ENCODE measurements around the gene B4GALT2. TPM values are rescaled to one million over a fixed set of nuclear protein-coding genes. Genes with fewer than 3 reads are reported as not detected.

Gene B4GALT2
- total and polyA plus RNA-seq, 9 of the 15 experiments (the other 6 are each of a cell fraction or from before 2014, with no cell fraction given): 1.3 to 86.8 (median 43.8) TPM

- TF ChIP-seq NFIC (IDR thresholded peaks at IDR 0.05) (peak; percentile 6; the same call in 1 of the 2 replicates), CCAR2 (IDR thresholded peaks at IDR 0.05; ENCODE audit: low read depth, low read length) (no peak), ZFP30 (CRISPR knock-in tag; IDR thresholded peaks at IDR 0.05; ENCODE audit: borderline replicate concordance) (no peak), MCM5 (IDR thresholded peaks at IDR 0.05; ENCODE audit: low read depth) (no peak), RBFOX2 (IDR thresholded peaks at IDR 0.05; ENCODE audit: low read depth, low read length) (peak; percentile 96), UBTF (IDR thresholded peaks at IDR 0.05; ENCODE audit: borderline replicate concordance in 1 of 2, low read depth in 2 of 2, low read length in 2 of 2) (peak in 1 of 2 experiments; percentile 23; a peak in 1 of 4 replicates), XRCC3 (IDR thresholded peaks at IDR 0.05) (no peak), CLOCK (CRISPR knock-in tag; IDR thresholded peaks at IDR 0.05; ENCODE audit: borderline replicate concordance) (peak; percentile 87; the same call in 1 of the 2 replicates), RHOXF2B (CRISPR knock-in tag; conservative IDR thresholded peaks at IDR 0.05) (no peak), RBBP5 (IDR thresholded peaks at IDR 0.05; ENCODE audit: borderline replicate concordance, insufficient read depth, low read length, poor library complexity, severe bottlenecking) (peak; percentile 74), ZNF146 (CRISPR knock-in tag; IDR thresholded peaks at IDR 0.05; ENCODE audit: unreplicated experiment) (no peak), MNT (conservative IDR thresholded peaks at IDR 0.05) (peak; percentile 97 to 99), FOXK1 (CRISPR knock-in tag; IDR thresholded peaks at IDR 0.05; ENCODE audit: borderline replicate concordance) (peak; percentile 85; the same call in 1 of the 2 replicates), ZSCAN32 (CRISPR knock-in tag; IDR thresholded peaks at IDR 0.05) (no peak), POLR3A (IDR thresholded peaks at IDR 0.05; ENCODE audit: borderline replicate concordance, extremely low read depth, insufficient read depth, insufficient read length) (no peak), PYGO2 (tag; IDR thresholded peaks at IDR 0.05) (no peak), POU5F1 (IDR thresholded peaks at IDR 0.05; ENCODE audit: borderline replicate concordance, low read depth, low read length, partially characterized antibody) (peak; percentile 61), SRF (CRISPR knock-in tag; IDR thresholded peaks at IDR 0.05) (peak in 1 of 2 experiments; percentile 35; a peak in 1 of 4 replicates), ZNF174 (CRISPR knock-in tag; IDR thresholded peaks at IDR 0.05) (no peak; the same call in 1 of the 2 replicates), XRCC5 (IDR thresholded peaks at IDR 0.05; ENCODE audit: low read depth, low read length) (0 out of 2 replicates have a peak, but pooled peaks have one; percentile 36)
Observed at GRCh38 chr1:43974443-43975248, 4.4 kb upstream of the B4GALT2 start, which contains the start of gene ATP6V0B (continued).

All from K562 (cell line).